Neural progenitor cell (in vitro differentiated cells): ENCODE results near the gene MYBPC1. TPM values are rescaled to one million over a fixed set of nuclear protein-coding genes. Genes with fewer than 3 reads are reported as not detected.

Source experiments
- DNase-seq: peaks from one replicate; pipeline ENCODE4 v3.0.0-alpha.2; 2016; ENCODE audit warnings: low spot score
- H2AFZ ChIP-seq: fragments of 200-600 bp; sonication (generic); replicated peaks from 2 replicates; pipeline ENCODE4 v1.6.1; 2016; ENCODE audit warnings: antibody characterized with exemption
- H3F3A ChIP-seq: fragments of 200-600 bp; sonication (generic); 2 replicates; pipeline ENCODE4 v1.6.1; 2016; ENCODE audit warnings: antibody characterized with exemption, low read depth
- H3K27ac ChIP-seq: fragments of 200-600 bp; sonication (generic); 2 replicates; pipeline ENCODE4 v1.5.1; 2016; ENCODE audit warnings: mild to moderate bottlenecking
- H3K27me3 ChIP-seq: fragments of 200-600 bp; sonication (generic); 2 replicates; pipeline ENCODE4 v1.6.1; 2016; ENCODE audit warnings: mild to moderate bottlenecking, moderate library complexity
- H3K36me3 ChIP-seq: fragments of 200-600 bp; sonication (generic); 2 replicates; pipeline ENCODE4 v1.5.1; 2016
- H3K4me1 ChIP-seq: fragments of 200-600 bp; sonication (generic); 2 replicates; pipeline ENCODE4 v1.6.1; 2016; ENCODE audit warnings: mixed run types
- H3K4me2 ChIP-seq: fragments of 200-600 bp; sonication (generic); 2 replicates; pipeline ENCODE4 v1.6.1; 2016
- H3K4me3 ChIP-seq: fragments of 200-600 bp; sonication (generic); 2 replicates; pipeline ENCODE4 v1.5.1; 2016
- H3K79me2 ChIP-seq: fragments of 200-600 bp; sonication (generic); 2 replicates; pipeline ENCODE4 v1.6.1; 2016; ENCODE audit warnings: low read depth
- H3K9ac ChIP-seq: fragments of 200-600 bp; sonication (generic); 2 replicates; pipeline ENCODE4 v1.6.1; 2016
- H3K9me3 ChIP-seq: fragments of 200-600 bp; sonication (generic); 2 replicates; pipeline ENCODE4 v1.5.1; 2016; ENCODE audit warnings: low read depth
- H4K20me1 ChIP-seq: fragments of 200-600 bp; sonication (generic); 2 replicates; pipeline ENCODE4 v1.6.1; 2016; ENCODE audit warnings: low read depth
- H3K27ac Mint-ChIP-seq: 3 replicates; pipeline ENCODE4 v1.8.0; 2021; ENCODE audit warnings: mixed read lengths
- H3K27me3 Mint-ChIP-seq: 2 replicates; pipeline ENCODE4 v1.8.0; 2022; ENCODE audit warnings: low read depth, mild to moderate bottlenecking, inconsistent platforms, moderate library complexity, mixed read lengths; ENCODE audit not compliant: insufficient read depth
- H3K36me3 Mint-ChIP-seq: 3 replicates; pipeline ENCODE4 v1.8.0; 2021; ENCODE audit warnings: mixed read lengths
- H3K4me1 Mint-ChIP-seq: 3 replicates; pipeline ENCODE4 v1.8.0; 2021; ENCODE audit warnings: mixed read lengths
- H3K4me3 Mint-ChIP-seq: 3 replicates; pipeline ENCODE4 v1.8.0; 2021; ENCODE audit warnings: mild to moderate bottlenecking, moderate library complexity, mixed read lengths
- H3K9me3 Mint-ChIP-seq: 3 replicates; pipeline ENCODE4 v1.8.0; 2020; ENCODE audit warnings: mixed read lengths
- EZH2 ChIP-seq: fragments of 200-600 bp; sonication (generic); IDR thresholded peaks from 2 replicates; pipeline ENCODE4 v1.6.1; 2017; ENCODE audit warnings: antibody characterized with exemption, mild to moderate bottlenecking, moderate library complexity
- EZH2phosphoT487 ChIP-seq: fragments of 200-600 bp; sonication (generic); IDR thresholded peaks from 2 replicates; pipeline ENCODE4 v1.6.1; 2017; ENCODE audit warnings: antibody characterized with exemption
- total RNA-seq: library from RNA; depleted of rRNA; stranded (reverse); fragments of >200 nt; gene quantifications from 2 replicates; pipeline ENCODE4 v1.2.3, GENCODE V29; 2015; ENCODE audit warnings: low replicate concordance
- TF ChIP-seq, protein P1 (sequence below): fragments of 200-600 bp; sonication (generic); IDR thresholded peaks from 2 replicates; pipeline ENCODE4 v1.5.1; 2017; ENCODE audit warnings: antibody characterized with exemption, mild to moderate bottlenecking

The MYBPC1 gene, protein sequence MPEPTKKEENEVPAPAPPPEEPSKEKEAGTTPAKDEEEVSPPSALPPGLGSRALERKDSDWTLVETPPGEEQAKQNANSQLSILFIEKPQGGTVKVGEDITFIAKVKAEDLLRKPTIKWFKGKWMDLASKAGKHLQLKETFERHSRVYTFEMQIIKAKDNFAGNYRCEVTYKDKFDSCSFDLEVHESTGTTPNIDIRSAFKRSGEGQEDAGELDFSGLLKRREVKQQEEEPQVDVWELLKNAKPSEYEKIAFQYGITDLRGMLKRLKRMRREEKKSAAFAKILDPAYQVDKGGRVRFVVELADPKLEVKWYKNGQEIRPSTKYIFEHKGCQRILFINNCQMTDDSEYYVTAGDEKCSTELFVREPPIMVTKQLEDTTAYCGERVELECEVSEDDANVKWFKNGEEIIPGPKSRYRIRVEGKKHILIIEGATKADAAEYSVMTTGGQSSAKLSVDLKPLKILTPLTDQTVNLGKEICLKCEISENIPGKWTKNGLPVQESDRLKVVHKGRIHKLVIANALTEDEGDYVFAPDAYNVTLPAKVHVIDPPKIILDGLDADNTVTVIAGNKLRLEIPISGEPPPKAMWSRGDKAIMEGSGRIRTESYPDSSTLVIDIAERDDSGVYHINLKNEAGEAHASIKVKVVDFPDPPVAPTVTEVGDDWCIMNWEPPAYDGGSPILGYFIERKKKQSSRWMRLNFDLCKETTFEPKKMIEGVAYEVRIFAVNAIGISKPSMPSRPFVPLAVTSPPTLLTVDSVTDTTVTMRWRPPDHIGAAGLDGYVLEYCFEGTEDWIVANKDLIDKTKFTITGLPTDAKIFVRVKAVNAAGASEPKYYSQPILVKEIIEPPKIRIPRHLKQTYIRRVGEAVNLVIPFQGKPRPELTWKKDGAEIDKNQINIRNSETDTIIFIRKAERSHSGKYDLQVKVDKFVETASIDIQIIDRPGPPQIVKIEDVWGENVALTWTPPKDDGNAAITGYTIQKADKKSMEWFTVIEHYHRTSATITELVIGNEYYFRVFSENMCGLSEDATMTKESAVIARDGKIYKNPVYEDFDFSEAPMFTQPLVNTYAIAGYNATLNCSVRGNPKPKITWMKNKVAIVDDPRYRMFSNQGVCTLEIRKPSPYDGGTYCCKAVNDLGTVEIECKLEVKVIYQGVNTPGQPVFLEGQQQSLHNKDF
- total RNA-seq = not detected in 2 replicates

GRCh38 chr12:101594700-101595099, at the start of gene MYBPC1:
Gene MYBPC1, plus strand, starts transcription at chr12:101594971. Its CDS starts 100 bp downstream, at chr12:101595071.
- H4K20me1 ChIP-seq = no peaks in the 10 kb centered on the region
- DNase-seq = peak; percentile 24
- no peaks in the 10 kb centered on the region for H3K79me2 ChIP-seq
- H3K4me3 ChIP-seq = no peak within 1 kb of the TSS
- H3K36me3 ChIP-seq = no peaks in the 10 kb centered on the region
- Mint-ChIP-seq H3K4me1 (peaks cover 11% of the 10 kb centered on the region), H3K9me3 (no peaks in the 10 kb centered on the region), H3K27ac (no peak within 1 kb of the TSS), H3K27me3 (no peaks in the 10 kb centered on the region), H3K4me3 (no peak within 1 kb of the TSS), H3K36me3 (no peaks in the 10 kb centered on the region)
- TF ChIP-seq, protein P1, sequence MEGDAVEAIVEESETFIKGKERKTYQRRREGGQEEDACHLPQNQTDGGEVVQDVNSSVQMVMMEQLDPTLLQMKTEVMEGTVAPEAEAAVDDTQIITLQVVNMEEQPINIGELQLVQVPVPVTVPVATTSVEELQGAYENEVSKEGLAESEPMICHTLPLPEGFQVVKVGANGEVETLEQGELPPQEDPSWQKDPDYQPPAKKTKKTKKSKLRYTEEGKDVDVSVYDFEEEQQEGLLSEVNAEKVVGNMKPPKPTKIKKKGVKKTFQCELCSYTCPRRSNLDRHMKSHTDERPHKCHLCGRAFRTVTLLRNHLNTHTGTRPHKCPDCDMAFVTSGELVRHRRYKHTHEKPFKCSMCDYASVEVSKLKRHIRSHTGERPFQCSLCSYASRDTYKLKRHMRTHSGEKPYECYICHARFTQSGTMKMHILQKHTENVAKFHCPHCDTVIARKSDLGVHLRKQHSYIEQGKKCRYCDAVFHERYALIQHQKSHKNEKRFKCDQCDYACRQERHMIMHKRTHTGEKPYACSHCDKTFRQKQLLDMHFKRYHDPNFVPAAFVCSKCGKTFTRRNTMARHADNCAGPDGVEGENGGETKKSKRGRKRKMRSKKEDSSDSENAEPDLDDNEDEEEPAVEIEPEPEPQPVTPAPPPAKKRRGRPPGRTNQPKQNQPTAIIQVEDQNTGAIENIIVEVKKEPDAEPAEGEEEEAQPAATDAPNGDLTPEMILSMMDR = no peak
- no peak for TF ChIP-seq EZH2
- no peaks in the 10 kb centered on the region for H3F3A ChIP-seq
- no peaks in the 10 kb centered on the region for H3K27me3 ChIP-seq
- H3K9ac ChIP-seq = no peak within 1 kb of the TSS
- H3K4me1 ChIP-seq = no peaks in the 10 kb centered on the region
- H3K4me2 ChIP-seq = no peak within 1 kb of the TSS
- no peaks in the 10 kb centered on the region for H3K9me3 ChIP-seq
- no peak within 1 kb of the TSS for H2AFZ ChIP-seq
- no peak within 1 kb of the TSS for H3K27ac ChIP-seq

GRCh38 chr12:101551362-101552114, 43.2 kb upstream of the MYBPC1 start:
- no peaks in the 10 kb centered on the region for H3K9me3 ChIP-seq
- H3K79me2 ChIP-seq = no peaks in the 10 kb centered on the region
- H3K36me3 Mint-ChIP-seq = no peaks in the 10 kb centered on the region
- peaks cover 7% of the 10 kb centered on the region for H3K9me3 Mint-ChIP-seq
- no peak overlapping the region for H3K27ac Mint-ChIP-seq
- no peak overlapping the region for H2AFZ ChIP-seq
- H3K9ac ChIP-seq = no peak overlapping the region
- no peaks in the 10 kb centered on the region for H3F3A ChIP-seq
- peaks cover 3% of the 10 kb centered on the region for H3K4me1 Mint-ChIP-seq
- H3K27me3 ChIP-seq = no peaks in the 10 kb centered on the region
- H3K4me2 ChIP-seq = no peak overlapping the region
- H3K27me3 Mint-ChIP-seq = no peaks in the 10 kb centered on the region
- no peak overlapping the region for H3K4me3 ChIP-seq
- no peak overlapping the region for H3K4me3 Mint-ChIP-seq
- no peak overlapping the region for H3K27ac ChIP-seq
- DNase-seq = no peak
- H3K4me1 ChIP-seq = no peaks in the 10 kb centered on the region
- no peaks in the 10 kb centered on the region for H4K20me1 ChIP-seq
- TF ChIP-seq EZH2 = no peak
- no peaks in the 10 kb centered on the region for H3K36me3 ChIP-seq

DNA sequence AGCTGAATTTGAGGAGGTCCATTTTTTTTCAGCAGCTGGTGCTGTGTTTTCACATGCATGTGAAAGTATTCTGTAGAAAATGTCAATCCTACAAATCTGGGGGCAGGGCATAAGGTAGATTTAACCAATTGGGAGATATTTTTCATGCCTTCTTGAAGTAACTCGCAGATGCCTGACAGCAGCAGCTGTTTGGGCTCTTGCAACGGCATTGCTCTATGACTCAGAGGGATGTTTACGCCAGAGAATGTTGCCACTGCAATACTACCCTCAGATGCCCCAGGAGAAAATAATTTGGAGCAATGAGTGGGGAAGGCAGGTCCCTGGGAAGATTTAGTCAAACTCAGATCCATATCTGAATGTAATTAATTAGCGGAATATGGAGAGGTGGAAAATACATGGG, 42.5 kb upstream of the MYBPC1 start:
- peaks cover 3% of the 10 kb centered on the region for H3K4me1 Mint-ChIP-seq
- TF ChIP-seq EZH2 (no peak), EZH2phosphoT487 (no peak)
- TF ChIP-seq, protein P1 = no peak
- no peak overlapping the region for H3K27ac ChIP-seq
- H2AFZ ChIP-seq = no peak overlapping the region
- H3K9ac ChIP-seq = no peak overlapping the region
- H3K9me3 Mint-ChIP-seq = peaks cover 5% of the 10 kb centered on the region
- H3K4me3 Mint-ChIP-seq = no peak overlapping the region
- DNase-seq = no peak
- no peaks in the 10 kb centered on the region for H3K4me1 ChIP-seq
- no peaks in the 10 kb centered on the region for H3F3A ChIP-seq
- no peaks in the 10 kb centered on the region for H3K27me3 Mint-ChIP-seq
- no peaks in the 10 kb centered on the region for H3K79me2 ChIP-seq
- H4K20me1 ChIP-seq = no peaks in the 10 kb centered on the region
- H3K36me3 Mint-ChIP-seq = no peaks in the 10 kb centered on the region
- H3K9me3 ChIP-seq = no peaks in the 10 kb centered on the region
- no peak overlapping the region for H3K27ac Mint-ChIP-seq
- H3K36me3 ChIP-seq = no peaks in the 10 kb centered on the region
- H3K27me3 ChIP-seq = no peaks in the 10 kb centered on the region
- no peak overlapping the region for H3K4me2 ChIP-seq
- H3K4me3 ChIP-seq = no peak overlapping the region
